HepG2 (cell line): Measurements from ENCODE around the gene ITGA6. TPM values are rescaled to one million over a fixed set of nuclear protein-coding genes. Genes with fewer than 3 reads are reported as not detected.

Experiments
- BCL6 ChIP-seq: IDR thresholded peaks from 2 replicates; pipeline ENCODE4 v1.6.1; 2016; ENCODE audit warnings: missing genetic modification reagents, missing compliant biosample characterization
- E2F2 ChIP-seq: sonication (generic); formaldehyde crosslinking; IDR thresholded peaks from 2 replicates; pipeline ENCODE4 v1.4.0; 2020; ENCODE audit warnings: missing genetic modification reagents, borderline replicate concordance
- FOXA1 ChIP-seq, 2 experiments: fragments of 450-650 bp in 1 of 2; sonication (generic) in 1 of 2; formaldehyde crosslinking in 1 of 2; IDR thresholded peaks; 2 replicates each; pipeline versions ENCODE4 v1.4.0 to v1.6.1; 2016 to 2020; ENCODE audit warnings: missing genetic modification reagents in 1 of 2
- MYPOP ChIP-seq: sonication (generic); formaldehyde crosslinking; IDR thresholded peaks from 2 replicates; pipeline ENCODE4 v1.8.1; 2023; ENCODE audit warnings: mild to moderate bottlenecking, moderate library complexity, missing genetic modification reagents
- NCOA2 ChIP-seq: sonication (generic); formaldehyde crosslinking; IDR thresholded peaks from 2 replicates; pipeline ENCODE4 v1.8.0; 2022; ENCODE audit warnings: inconsistent platforms
- NR2F2 ChIP-seq: IDR thresholded peaks from 2 replicates; pipeline ENCODE4 v1.6.1; 2012; ENCODE audit warnings: low read depth, inconsistent platforms, borderline replicate concordance
- TMF1 ChIP-seq: sonication (generic); formaldehyde crosslinking; IDR thresholded peaks from 2 replicates; pipeline ENCODE4 v1.8.1; 2022; ENCODE audit warnings: low read depth, missing genetic modification reagents
- TRAFD1 ChIP-seq: sonication (generic); formaldehyde crosslinking; IDR thresholded peaks from 2 replicates; pipeline ENCODE4 v1.5.1; 2020; ENCODE audit warnings: missing genetic modification reagents, mild to moderate bottlenecking, borderline replicate concordance
- ZNF460 ChIP-seq: sonication (generic); formaldehyde crosslinking; IDR thresholded peaks from 2 replicates; pipeline ENCODE4 v1.5.1; 2020; ENCODE audit warnings: missing genetic modification reagents, mild to moderate bottlenecking, borderline replicate concordance
- polyA plus RNA-seq, 8 experiments: library from polyadenylated mRNA; depleted of rRNA in 3 of 8; stranded (reverse) in 7 of 8; unstranded in 1 of 8; fragments of >200 nt; fragmentation: Illumina TruSeq in 4 of 8; extraction: Trizol in 4 of 8; gene quantifications; 2 replicates each; pipeline versions ENCODE4 v1.2.1 to v1.2.3, GENCODE V29; 2011 to 2016; ENCODE audit warnings: low read depth in 4 of 8, missing spikeins in 1 of 8, mixed read lengths in 1 of 8; ENCODE audit not compliant: insufficient read depth in 1 of 8
- total RNA-seq, 5 experiments: library from RNA; depleted of rRNA; stranded (reverse); fragments of >200 nt; fragmentation: Illumina TruSeq; extraction: Trizol; gene quantifications; 2 replicates each; pipeline ENCODE4 v1.2.3, GENCODE V29; 2016; ENCODE audit warnings: low read depth in 1 of 5
- TF ChIP-seq, protein P1 (sequence below): sonication (generic); formaldehyde crosslinking; IDR thresholded peaks from 2 replicates; pipeline ENCODE4 v1.4.0; 2020; ENCODE audit warnings: missing genetic modification reagents, borderline replicate concordance
- TF ChIP-seq, protein P2 (sequence below): sonication (generic); formaldehyde crosslinking; IDR thresholded peaks from 2 replicates; pipeline ENCODE4 v1.4.0; 2020; ENCODE audit warnings: low read depth, missing genetic modification reagents

ITGA6 gene
- total and polyA plus RNA-seq, 2 of the 13 experiments (the other 11 are each of a cell fraction or from before 2014, with no cell fraction given): 24.0 to 92.5 TPM

DNA sequence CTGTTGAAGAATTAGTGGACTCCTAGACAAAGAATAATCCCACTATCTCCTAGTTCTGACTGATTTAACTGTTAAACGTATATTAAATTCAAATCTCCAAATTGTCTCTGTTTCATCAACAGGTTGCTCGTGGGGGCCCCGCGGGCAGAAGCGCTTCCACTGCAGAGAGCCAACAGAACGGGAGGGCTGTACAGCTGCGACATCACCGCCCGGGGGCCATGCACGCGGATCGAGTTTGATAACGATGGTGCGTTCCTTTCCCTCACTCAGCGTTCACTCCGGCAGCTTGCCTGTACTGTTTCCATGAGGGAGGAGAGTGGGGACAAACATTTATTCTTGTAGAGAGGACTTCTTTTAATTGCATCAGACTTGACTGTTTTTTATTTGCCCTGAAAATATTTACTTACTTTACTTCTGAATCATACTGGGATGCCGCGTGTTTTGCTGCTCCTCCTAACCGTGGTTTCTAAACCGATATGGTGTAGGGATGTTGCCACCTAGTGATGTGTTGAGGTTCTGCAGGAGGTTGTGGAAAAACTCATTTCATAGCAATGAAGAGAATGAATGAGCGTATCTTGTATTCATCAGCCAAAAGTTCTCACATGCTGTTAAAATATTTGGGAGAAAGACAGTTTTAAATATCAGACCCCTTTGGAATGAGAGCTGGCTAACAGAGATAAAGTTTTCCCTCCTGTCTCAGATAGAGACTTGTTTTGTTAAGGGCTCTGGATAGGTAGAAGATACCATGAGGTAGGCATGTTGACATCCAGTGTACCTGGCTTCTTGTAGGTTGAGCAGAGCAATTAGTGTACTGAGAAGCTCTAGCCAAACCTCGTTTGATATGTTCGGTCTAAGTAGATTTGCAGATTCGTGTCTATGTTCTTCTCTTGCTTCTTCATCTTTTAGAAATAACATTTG is 38.3 kb downstream of the ITGA6 start (continued):
- TF ChIP-seq, protein P1, sequence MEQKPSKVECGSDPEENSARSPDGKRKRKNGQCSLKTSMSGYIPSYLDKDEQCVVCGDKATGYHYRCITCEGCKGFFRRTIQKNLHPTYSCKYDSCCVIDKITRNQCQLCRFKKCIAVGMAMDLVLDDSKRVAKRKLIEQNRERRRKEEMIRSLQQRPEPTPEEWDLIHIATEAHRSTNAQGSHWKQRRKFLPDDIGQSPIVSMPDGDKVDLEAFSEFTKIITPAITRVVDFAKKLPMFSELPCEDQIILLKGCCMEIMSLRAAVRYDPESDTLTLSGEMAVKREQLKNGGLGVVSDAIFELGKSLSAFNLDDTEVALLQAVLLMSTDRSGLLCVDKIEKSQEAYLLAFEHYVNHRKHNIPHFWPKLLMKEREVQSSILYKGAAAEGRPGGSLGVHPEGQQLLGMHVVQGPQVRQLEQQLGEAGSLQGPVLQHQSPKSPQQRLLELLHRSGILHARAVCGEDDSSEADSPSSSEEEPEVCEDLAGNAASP (CRISPR knock-in tag): peak; percentile 59; the same call in 1 of the 2 replicates
- TF ChIP-seq FOXA1 (IDR thresholded peaks at IDR 0.05) (no peak), FOXA1 (CRISPR knock-in tag; IDR thresholded peaks at IDR 0.05) (peak; percentile 48; the same call in 1 of the 2 replicates), TRAFD1 (CRISPR knock-in tag) (peak; percentile 54; the same call in 1 of the 2 replicates), NR2F2 (peak; percentile 39; the same call in 1 of the 2 replicates), TMF1 (CRISPR knock-in tag) (no peak), ZNF460 (no peak), NCOA2 (CRISPR knock-in tag) (peak; percentile 71), BCL6 (CRISPR knock-in tag) (peak; percentile 68), E2F2 (CRISPR knock-in tag) (0 out of 2 replicates have a peak, but pooled peaks have one; percentile 28), MYPOP (CRISPR knock-in tag) (peak; percentile 67; the same call in 1 of the 2 replicates)
- TF ChIP-seq, protein P2, sequence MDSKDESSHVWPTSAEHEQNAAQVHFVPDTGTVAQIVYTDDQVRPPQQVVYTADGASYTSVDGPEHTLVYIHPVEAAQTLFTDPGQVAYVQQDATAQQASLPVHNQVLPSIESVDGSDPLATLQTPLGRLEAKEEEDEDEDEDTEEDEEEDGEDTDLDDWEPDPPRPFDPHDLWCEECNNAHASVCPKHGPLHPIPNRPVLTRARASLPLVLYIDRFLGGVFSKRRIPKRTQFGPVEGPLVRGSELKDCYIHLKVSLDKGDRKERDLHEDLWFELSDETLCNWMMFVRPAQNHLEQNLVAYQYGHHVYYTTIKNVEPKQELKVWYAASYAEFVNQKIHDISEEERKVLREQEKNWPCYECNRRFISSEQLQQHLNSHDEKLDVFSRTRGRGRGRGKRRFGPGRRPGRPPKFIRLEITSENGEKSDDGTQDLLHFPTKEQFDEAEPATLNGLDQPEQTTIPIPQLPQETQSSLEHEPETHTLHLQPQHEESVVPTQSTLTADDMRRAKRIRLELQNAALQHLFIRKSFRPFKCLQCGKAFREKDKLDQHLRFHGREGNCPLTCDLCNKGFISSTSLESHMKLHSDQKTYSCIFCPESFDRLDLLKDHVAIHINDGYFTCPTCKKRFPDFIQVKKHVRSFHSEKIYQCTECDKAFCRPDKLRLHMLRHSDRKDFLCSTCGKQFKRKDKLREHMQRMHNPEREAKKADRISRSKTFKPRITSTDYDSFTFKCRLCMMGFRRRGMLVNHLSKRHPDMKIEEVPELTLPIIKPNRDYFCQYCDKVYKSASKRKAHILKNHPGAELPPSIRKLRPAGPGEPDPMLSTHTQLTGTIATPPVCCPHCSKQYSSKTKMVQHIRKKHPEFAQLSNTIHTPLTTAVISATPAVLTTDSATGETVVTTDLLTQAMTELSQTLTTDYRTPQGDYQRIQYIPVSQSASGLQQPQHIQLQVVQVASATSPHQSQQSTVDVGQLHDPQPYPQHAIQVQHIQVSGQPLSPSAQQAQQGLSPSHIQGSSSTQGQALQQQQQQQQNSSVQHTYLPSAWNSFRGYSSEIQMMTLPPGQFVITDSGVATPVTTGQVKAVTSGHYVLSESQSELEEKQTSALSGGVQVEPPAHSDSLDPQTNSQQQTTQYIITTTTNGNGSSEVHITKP (CRISPR knock-in tag): peak; percentile 48; the same call in 1 of the 2 replicates
